K562 (cell line): ENCODE measurements around the gene GMPR. TPM values are rescaled to one million over a fixed set of nuclear protein-coding genes. Genes with fewer than 3 reads are reported as not detected.

ENCODE experiments used
- ATF6 ChIP-seq: sonication (generic); formaldehyde crosslinking; IDR thresholded peaks from 2 replicates; pipeline ENCODE4 v1.4.0; 2020; ENCODE audit warnings: mild to moderate bottlenecking, missing genetic modification reagents
- CSDE1 ChIP-seq, 2 experiments: fragments of 450-650 bp; IDR thresholded peaks; 2 replicates each; pipeline ENCODE4 v1.6.1; 2016; ENCODE audit warnings: mild to moderate bottlenecking in 1 of 2
- ELF1 ChIP-seq: fragments of 200-800 bp; sonication (Bioruptor generic); IDR thresholded peaks from 2 replicates; pipeline ENCODE4 v1.6.1; 2016; ENCODE audit warnings: missing genetic modification characterization, missing compliant biosample characterization
- ESRRB ChIP-seq: fragments of 250-450 bp; sonication (Bioruptor Pico); IDR thresholded peaks from 2 replicates; pipeline ENCODE4 v1.5.0; 2020; ENCODE audit warnings: mild to moderate bottlenecking, moderate library complexity, borderline replicate concordance
- FOXM1 ChIP-seq, 2 experiments: fragments of 450-650 bp in 1 of 2; sonication (generic) in 1 of 2; formaldehyde crosslinking in 1 of 2; IDR thresholded peaks; 2 replicates each; pipeline versions ENCODE4 v1.6.1 to v1.9.0; 2017 to 2022; ENCODE audit warnings: low read depth in 2 of 2, mild to moderate bottlenecking in 2 of 2, missing genetic modification reagents in 1 of 2, moderate library complexity in 1 of 2
- GABPA ChIP-seq: fragments of 200-800 bp; sonication (Bioruptor generic); conservative IDR thresholded peaks from 2 replicates; pipeline ENCODE4 v1.6.1; 2016; ENCODE audit warnings: low read depth, missing genetic modification characterization, missing compliant biosample characterization
- HOXB6 ChIP-seq: fragments of 250-450 bp; sonication (Bioruptor Pico); IDR thresholded peaks from 2 replicates; pipeline ENCODE4 v1.5.1; 2022; ENCODE audit warnings: mild to moderate bottlenecking, borderline replicate concordance
- ILF3 ChIP-seq: fragments of 450-650 bp; IDR thresholded peaks from 2 replicates; pipeline ENCODE4 v1.6.1; 2018; ENCODE audit warnings: antibody characterized with exemption, mild to moderate bottlenecking, moderate library complexity, borderline replicate concordance
- JUN ChIP-seq, 2 experiments: sonication (generic) in 1 of 2; formaldehyde crosslinking in 1 of 2; IDR thresholded peaks; 2 replicates each; pipeline versions ENCODE4 v1.6.1 to v1.8.0; 2012 to 2022; ENCODE audit warnings: borderline replicate concordance in 2 of 2, mild to moderate bottlenecking in 2 of 2, improper control_type of control experiment in 1 of 2, low read depth in 1 of 2, low read length in 1 of 2, missing genetic modification reagents in 1 of 2
- MTF1 ChIP-seq: fragments of 250-450 bp; sonication (Bioruptor Pico); IDR thresholded peaks from 2 replicates; pipeline ENCODE4 v1.9.0; 2021; ENCODE audit warnings: moderate library complexity, mild to moderate bottlenecking, inconsistent platforms, borderline replicate concordance
- PHF20 ChIP-seq: fragments of 450-650 bp; IDR thresholded peaks from 2 replicates; pipeline ENCODE4 v1.6.1; 2018; ENCODE audit not compliant: partially characterized antibody
- SIN3B ChIP-seq: fragments of 450-650 bp; IDR thresholded peaks from 2 replicates; pipeline ENCODE4 v1.6.1; 2017; ENCODE audit warnings: low read depth, mild to moderate bottlenecking, moderate library complexity
- SMARCC2 ChIP-seq: fragments of 450-650 bp; IDR thresholded peaks from 2 replicates; pipeline ENCODE4 v1.6.1; 2017; ENCODE audit warnings: antibody characterized with exemption, moderate library complexity, mild to moderate bottlenecking, low read depth
- SMARCE1 ChIP-seq: fragments of 450-650 bp; IDR thresholded peaks from 2 replicates; pipeline ENCODE4 v1.7.1; 2016; ENCODE audit warnings: mild to moderate bottlenecking
- TRIM25 ChIP-seq: fragments of 450-650 bp; IDR thresholded peaks from 2 replicates; pipeline ENCODE4 v1.7.0; 2016; ENCODE audit warnings: borderline replicate concordance
- WHSC1 ChIP-seq: IDR thresholded peaks from one replicate; pipeline ENCODE4 v1.6.1; 2012; ENCODE audit warnings: low read length, control low read depth, inconsistent platforms
- ZBTB34 ChIP-seq: fragments of 250-450 bp; sonication (Bioruptor Pico); IDR thresholded peaks from 2 replicates; pipeline ENCODE4 v1.8.0; 2021; ENCODE audit warnings: mild to moderate bottlenecking, moderate library complexity
- polyA plus RNA-seq, 8 experiments: library from polyadenylated mRNA; depleted of rRNA in 4 of 8; stranded (reverse) in 5 of 8; unstranded in 3 of 8; fragments of >200 nt; fragmentation: Nextera tagmentation in 2 of 8; fragmentation: Illumina TruSeq in 1 of 8; extraction: Ambion mirVana in 2 of 8; extraction: Trizol in 1 of 8; gene quantifications; 2 replicates each; pipeline versions ENCODE4 v1.2.1 to v1.2.3, GENCODE V29; 2011 to 2014; ENCODE audit warnings: inconsistent platforms in 1 of 8, missing spikeins in 1 of 8
- total RNA-seq, 7 experiments: library from RNA; depleted of rRNA in 6 of 7; stranded (reverse); fragments of >200 nt in 6 of 7; fragmentation: Illumina TruSeq in 2 of 7; extraction: Trizol in 2 of 7; gene quantifications; 2 replicates each; pipeline versions ENCODE4 v1.2.1 to v1.2.3, GENCODE V29; 2011 to 2021; ENCODE audit warnings: low replicate concordance in 1 of 7
- TF ChIP-seq, protein P1 (sequence below), 2 experiments: fragments of 200-800 bp in 1 of 2; sonication (Bioruptor generic) in 1 of 2; sonication (generic) in 1 of 2; formaldehyde crosslinking in 1 of 2; IDR thresholded peaks in 1 of 2; conservative IDR thresholded peaks in 1 of 2; 2 replicates each; pipeline versions ENCODE4 v1.5.0 to v1.6.1; 2016 to 2020; ENCODE audit warnings: missing compliant biosample characterization in 1 of 2, missing genetic modification characterization in 1 of 2, missing genetic modification reagents in 1 of 2
- TF ChIP-seq, protein P2 (sequence below): fragments of 450-650 bp; IDR thresholded peaks from 2 replicates; pipeline ENCODE4 v1.6.1; 2016; ENCODE audit warnings: low read depth, mild to moderate bottlenecking, moderate library complexity

Gene GMPR
- total and polyA plus RNA-seq, 9 of the 15 experiments (the other 6 are each of a cell fraction or from before 2014, with no cell fraction given): 34.6 to 83.7 (median 49.8) TPM

GRCh38 chr6:16270178-16270794 is 31.9 kb downstream of the GMPR start (continued):
- no peak for TF ChIP-seq ZBTB34
- TF ChIP-seq CSDE1 (IDR thresholded peaks at IDR 0.05): no peak
- TF ChIP-seq, protein P1, sequence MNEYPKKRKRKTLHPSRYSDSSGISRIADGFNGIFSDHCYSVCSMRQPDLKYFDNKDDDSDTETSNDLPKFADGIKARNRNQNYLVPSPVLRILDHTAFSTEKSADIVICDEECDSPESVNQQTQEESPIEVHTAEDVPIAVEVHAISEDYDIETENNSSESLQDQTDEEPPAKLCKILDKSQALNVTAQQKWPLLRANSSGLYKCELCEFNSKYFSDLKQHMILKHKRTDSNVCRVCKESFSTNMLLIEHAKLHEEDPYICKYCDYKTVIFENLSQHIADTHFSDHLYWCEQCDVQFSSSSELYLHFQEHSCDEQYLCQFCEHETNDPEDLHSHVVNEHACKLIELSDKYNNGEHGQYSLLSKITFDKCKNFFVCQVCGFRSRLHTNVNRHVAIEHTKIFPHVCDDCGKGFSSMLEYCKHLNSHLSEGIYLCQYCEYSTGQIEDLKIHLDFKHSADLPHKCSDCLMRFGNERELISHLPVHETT (CRISPR knock-in tag; conservative IDR thresholded peaks at IDR 0.05 in 1 of 2, IDR thresholded peaks at IDR 0.05 in 1 of 2): no peak
- TF ChIP-seq FOXM1 (IDR thresholded peaks at IDR 0.05; ENCODE audit: low read depth): peak; percentile 91
- no peak for TF ChIP-seq FOXM1 (CRISPR knock-in tag; IDR thresholded peaks at IDR 0.05; ENCODE audit: low read depth)
- TF ChIP-seq MTF1 (CRISPR knock-in tag): no peak
- TF ChIP-seq TRIM25: no peak
- TF ChIP-seq GABPA (tag): peak; percentile 35; the same call in 1 of the 2 replicates
- no peak for TF ChIP-seq ESRRB
- TF ChIP-seq WHSC1: peak; percentile 44
- no peak for TF ChIP-seq HOXB6 (CRISPR knock-in tag)
- no peak for TF ChIP-seq PHF20
- TF ChIP-seq, protein P2, sequence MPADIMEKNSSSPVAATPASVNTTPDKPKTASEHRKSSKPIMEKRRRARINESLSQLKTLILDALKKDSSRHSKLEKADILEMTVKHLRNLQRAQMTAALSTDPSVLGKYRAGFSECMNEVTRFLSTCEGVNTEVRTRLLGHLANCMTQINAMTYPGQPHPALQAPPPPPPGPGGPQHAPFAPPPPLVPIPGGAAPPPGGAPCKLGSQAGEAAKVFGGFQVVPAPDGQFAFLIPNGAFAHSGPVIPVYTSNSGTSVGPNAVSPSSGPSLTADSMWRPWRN: peak; percentile 47; the same call in 1 of the 2 replicates
- peak; percentile 27; the same call in 1 of the 2 replicates for TF ChIP-seq JUN (IDR thresholded peaks at IDR 0.05; ENCODE audit: borderline replicate concordance, low read depth, low read length)
- no peak for TF ChIP-seq JUN (CRISPR knock-in tag; IDR thresholded peaks at IDR 0.05; ENCODE audit: borderline replicate concordance)
- no peak for TF ChIP-seq ELF1 (tag)
- 0 out of 2 replicates have a peak, but pooled peaks have one; percentile 51 for TF ChIP-seq ATF6 (CRISPR knock-in tag)
- no peak for TF ChIP-seq SIN3B
- TF ChIP-seq SMARCE1: peak; percentile 97
- TF ChIP-seq ILF3: 0 out of 2 replicates have a peak, but pooled peaks have one; percentile 28
- peak; percentile 96 for TF ChIP-seq SMARCC2
